SK-N-MC (cell line): Measurements from ENCODE around the gene IFT80.

ENCODE experiments used
- EZH2 ChIP-seq: fragments of 200-600 bp; sonication (generic); IDR thresholded peaks from one replicate; pipeline ENCODE4 v1.6.1; 2017; ENCODE audit warnings: antibody characterized with exemption
- POLR2AphosphoS5 ChIP-seq: IDR thresholded peaks from 2 replicates; pipeline ENCODE4 v1.6.1; 2012; ENCODE audit warnings: mild to moderate bottlenecking, low read depth, low read length, borderline replicate concordance

GRCh38 chr3:160384639-160385318 lies 14.2 kb downstream of the IFT80 start:
- TF ChIP-seq POLR2AphosphoS5 (no peak), EZH2 (no peak)
